ENCODE data around the gene AKR1C1. TPM values are rescaled to one million over a fixed set of nuclear protein-coding genes. Genes with fewer than 3 reads are reported as not detected.
"Not testable (repeated sequence)": the region's sequence is repeated elsewhere in the genome, so short reads cannot be mapped to it uniquely, and the experiment has no call there.

The AKR1C1 gene
- polyA plus RNA-seq, 1 donor, result 12.0 TPM

- DNase-seq; H3K4me3 ChIP-seq (ENCODE audit: low read length); H3K36me3 ChIP-seq (ENCODE audit: control insufficient read depth, insufficient read depth, low read length); H3K9me3 ChIP-seq (ENCODE audit: control insufficient read depth, low read depth, low read length); H3K27me3 ChIP-seq (ENCODE audit: control insufficient read depth, insufficient read depth, low read length); H3K4me1 ChIP-seq (ENCODE audit: control insufficient read depth, insufficient read depth, low read length); H3K27ac ChIP-seq (ENCODE audit: low read length): not testable (repeated sequence)
- 100% methylated on average over 2 of the region's 3 CpGs for WGBS (ENCODE audit: insufficient coverage, low lambda C conversion rate)
Observed at GRCh38 chr10:4969289-4969688, 6.1 kb downstream of the AKR1C1 start.

GRCh38 chr10:4970362-4970761 is 7.1 kb downstream of the AKR1C1 start:
- not testable (repeated sequence) for DNase-seq; H3K36me3 ChIP-seq (ENCODE audit: control insufficient read depth, insufficient read depth, low read length); H3K27me3 ChIP-seq (ENCODE audit: control insufficient read depth, insufficient read depth, low read length); H3K4me1 ChIP-seq (ENCODE audit: control insufficient read depth, insufficient read depth, low read length); H3K9me3 ChIP-seq (ENCODE audit: control insufficient read depth, low read depth, low read length); H3K4me3 ChIP-seq (ENCODE audit: low read length); H3K27ac ChIP-seq (ENCODE audit: low read length)
- WGBS (ENCODE audit: insufficient coverage, low lambda C conversion rate), result no CpG with 5 or more reads among the region's 2 CpGs

GRCh38 chr10:4972369-4973142 is 9.3 kb downstream of the AKR1C1 start:
- DNase-seq; H3K27ac ChIP-seq (ENCODE audit: low read length); H3K4me3 ChIP-seq (ENCODE audit: low read length); H3K36me3 ChIP-seq (ENCODE audit: control insufficient read depth, insufficient read depth, low read length); H3K9me3 ChIP-seq (ENCODE audit: control insufficient read depth, low read depth, low read length); H3K4me1 ChIP-seq (ENCODE audit: control insufficient read depth, insufficient read depth, low read length); H3K27me3 ChIP-seq (ENCODE audit: control insufficient read depth, insufficient read depth, low read length): not testable (repeated sequence)
- no CpG with 5 or more reads among the region's 18 CpGs for WGBS (ENCODE audit: insufficient coverage, low lambda C conversion rate)

DNA sequence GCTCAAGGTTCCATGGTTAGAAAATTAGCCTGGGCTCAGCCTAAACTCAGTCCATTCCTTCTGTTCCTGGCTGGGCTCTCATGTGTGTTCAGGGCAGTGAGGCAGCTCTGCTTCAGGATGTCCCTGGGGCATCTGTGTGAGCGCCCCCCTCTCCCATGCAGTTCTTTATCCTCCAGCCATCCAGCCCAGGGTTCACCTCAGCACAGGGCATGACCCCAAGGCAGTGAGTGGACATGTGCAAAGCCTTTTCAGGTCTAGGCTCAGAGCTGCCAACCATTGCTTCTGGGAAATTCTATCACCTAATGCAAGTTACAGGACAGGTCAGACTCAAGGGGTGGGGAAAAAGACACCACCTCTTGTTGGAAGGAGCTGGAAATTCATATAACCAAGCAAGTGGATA is 10.1 kb downstream of the AKR1C1 start:
- H3K4me3 ChIP-seq (ENCODE audit: low read length); DNase-seq; H3K4me1 ChIP-seq (ENCODE audit: control insufficient read depth, insufficient read depth, low read length); H3K27ac ChIP-seq (ENCODE audit: low read length); H3K36me3 ChIP-seq (ENCODE audit: control insufficient read depth, insufficient read depth, low read length); H3K27me3 ChIP-seq (ENCODE audit: control insufficient read depth, insufficient read depth, low read length); H3K9me3 ChIP-seq (ENCODE audit: control insufficient read depth, low read depth, low read length): not testable (repeated sequence)
- no CpG with 5 or more reads among the region's 1 CpG for WGBS (ENCODE audit: insufficient coverage, low lambda C conversion rate)

DNA sequence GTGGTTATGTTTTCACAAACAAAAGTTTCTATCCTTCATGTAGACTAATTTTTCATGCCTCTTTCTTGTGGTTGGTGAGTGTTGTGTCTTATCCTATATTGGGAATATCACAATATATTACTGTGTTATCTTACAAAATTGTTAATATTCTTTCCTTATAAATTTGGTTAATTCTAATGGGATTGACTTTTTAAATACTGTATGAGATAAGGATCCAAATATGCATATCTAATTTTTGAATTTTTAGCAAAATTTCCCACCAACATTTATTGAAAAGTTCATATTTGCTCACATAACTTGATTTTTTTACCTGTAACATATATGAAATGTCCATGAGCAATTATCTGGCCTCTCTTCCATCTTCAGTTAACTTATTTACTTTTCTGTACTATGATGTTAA is 11.2 kb downstream of the AKR1C1 start:
- not testable (repeated sequence) for H3K36me3 ChIP-seq (ENCODE audit: control insufficient read depth, insufficient read depth, low read length); DNase-seq; H3K4me3 ChIP-seq (ENCODE audit: low read length); H3K9me3 ChIP-seq (ENCODE audit: control insufficient read depth, low read depth, low read length); H3K27me3 ChIP-seq (ENCODE audit: control insufficient read depth, insufficient read depth, low read length); H3K4me1 ChIP-seq (ENCODE audit: control insufficient read depth, insufficient read depth, low read length); H3K27ac ChIP-seq (ENCODE audit: low read length)

- Histone ChIP-seq H3K27ac (ENCODE audit: low read length) (no peak overlapping the region), H3K9me3 (ENCODE audit: control insufficient read depth, low read depth, low read length) (no peaks in the 10 kb centered on the region), H3K4me1 (ENCODE audit: control insufficient read depth, insufficient read depth, low read length) (peaks cover 6% of the 10 kb centered on the region), H3K36me3 (ENCODE audit: control insufficient read depth, insufficient read depth, low read length) (no peaks in the 10 kb centered on the region), H3K27me3 (ENCODE audit: control insufficient read depth, insufficient read depth, low read length) (no peaks in the 10 kb centered on the region), H3K4me3 (ENCODE audit: low read length) (no peak overlapping the region)
- no peak for DNase-seq
Observed at GRCh38 chr10:4977025-4977424, 13.8 kb downstream of the AKR1C1 start.

- peaks cover 9% of the 10 kb centered on the region for H3K4me1 ChIP-seq (ENCODE audit: control insufficient read depth, insufficient read depth, low read length)
- DNase-seq, result no peak
- 93% methylated on average over 2 of the region's 4 CpGs for WGBS (ENCODE audit: insufficient coverage, low lambda C conversion rate)
- H3K27me3 ChIP-seq (ENCODE audit: control insufficient read depth, insufficient read depth, low read length), result no peaks in the 10 kb centered on the region
- H3K4me3 ChIP-seq (ENCODE audit: low read length), result no peak overlapping the region
- H3K9me3 ChIP-seq (ENCODE audit: control insufficient read depth, low read depth, low read length), result no peaks in the 10 kb centered on the region
- H3K36me3 ChIP-seq (ENCODE audit: control insufficient read depth, insufficient read depth, low read length), result no peaks in the 10 kb centered on the region
- no peak overlapping the region for H3K27ac ChIP-seq (ENCODE audit: low read length)
Observed at GRCh38 chr10:4978870-4979269, 15.7 kb downstream of the AKR1C1 start.

GRCh38 chr10:4980793-4981192 is 17.6 kb downstream of the AKR1C1 start:
- no peaks in the 10 kb centered on the region for H3K9me3 ChIP-seq (ENCODE audit: control insufficient read depth, low read depth, low read length)
- DNase-seq, result no peak
- H3K4me1 ChIP-seq (ENCODE audit: control insufficient read depth, insufficient read depth, low read length), result peaks cover 9% of the 10 kb centered on the region
- H3K36me3 ChIP-seq (ENCODE audit: control insufficient read depth, insufficient read depth, low read length), result no peaks in the 10 kb centered on the region
- no peak overlapping the region for H3K4me3 ChIP-seq (ENCODE audit: low read length)
- peak overlapping the region; percentile 75 for H3K27ac ChIP-seq (ENCODE audit: low read length)
- H3K27me3 ChIP-seq (ENCODE audit: control insufficient read depth, insufficient read depth, low read length), result no peaks in the 10 kb centered on the region
- WGBS (ENCODE audit: insufficient coverage, low lambda C conversion rate), result 100% methylated on average over 1 of the region's 2 CpGs

GRCh38 chr10:4981722-4982471 is 18.7 kb downstream of the AKR1C1 start:
- Histone ChIP-seq H3K9me3 (ENCODE audit: control insufficient read depth, low read depth, low read length) (no peaks in the 10 kb centered on the region), H3K27ac (ENCODE audit: low read length) (peak overlapping the region; percentile 75), H3K4me1 (ENCODE audit: control insufficient read depth, insufficient read depth, low read length) (peaks cover 9% of the 10 kb centered on the region), H3K36me3 (ENCODE audit: control insufficient read depth, insufficient read depth, low read length) (no peaks in the 10 kb centered on the region), H3K4me3 (ENCODE audit: low read length) (no peak overlapping the region), H3K27me3 (ENCODE audit: control insufficient read depth, insufficient read depth, low read length) (no peaks in the 10 kb centered on the region)
- no CpG with 5 or more reads among the region's 14 CpGs for WGBS (ENCODE audit: insufficient coverage, low lambda C conversion rate)
- DNase-seq, result peak; percentile 85 to 87

GRCh38 chr10:4982764-4983226 is 19.6 kb downstream of the AKR1C1 start:
- peaks cover 9% of the 10 kb centered on the region for H3K4me1 ChIP-seq (ENCODE audit: control insufficient read depth, insufficient read depth, low read length)
- H3K4me3 ChIP-seq (ENCODE audit: low read length), result no peak overlapping the region
- no peak for DNase-seq
- H3K36me3 ChIP-seq (ENCODE audit: control insufficient read depth, insufficient read depth, low read length), result no peaks in the 10 kb centered on the region
- WGBS (ENCODE audit: insufficient coverage, low lambda C conversion rate), result no CpG with 5 or more reads among the region's 9 CpGs
- no peaks in the 10 kb centered on the region for H3K9me3 ChIP-seq (ENCODE audit: control insufficient read depth, low read depth, low read length)
- H3K27ac ChIP-seq (ENCODE audit: low read length), result no peak overlapping the region
- no peaks in the 10 kb centered on the region for H3K27me3 ChIP-seq (ENCODE audit: control insufficient read depth, insufficient read depth, low read length)

All from large intestine (tissue), 3 donors.